Erythroblast (primary cell): ENCODE measurements around the gene XRCC5.

Source experiments
- GATA1 ChIP-seq: IDR thresholded peaks from 2 replicates; pipeline ENCODE4 v1.6.1; 2011; ENCODE audit warnings: low read depth, mild to moderate bottlenecking, control low read depth, low read length, moderate library complexity
- POLR2A ChIP-seq: IDR thresholded peaks from 2 replicates; pipeline ENCODE4 v1.6.1; 2011; ENCODE audit warnings: mild to moderate bottlenecking, low read length

DNA sequence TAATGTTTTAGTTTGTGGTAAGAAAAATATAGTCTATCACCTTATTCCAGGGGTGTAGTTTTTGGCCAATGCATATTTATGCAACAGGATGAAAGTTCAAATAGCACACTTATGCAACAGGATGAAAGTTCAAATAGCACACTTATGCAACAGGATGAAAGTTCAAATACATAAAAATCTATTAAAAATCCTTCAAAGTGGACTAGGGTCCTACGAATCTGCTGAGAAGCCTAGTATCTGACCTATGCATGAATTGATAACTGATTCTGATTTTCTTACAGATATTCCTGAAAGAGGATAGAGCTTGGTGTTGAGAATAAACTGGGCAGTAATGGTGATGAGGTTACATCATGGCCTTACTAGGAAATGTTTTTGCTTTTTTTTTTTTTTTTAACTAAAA, 30.4 kb upstream of the XRCC5 start:
- TF ChIP-seq POLR2A = no peak
- no peak for TF ChIP-seq GATA1
